Peyer's patch (tissue), 4 donors: ENCODE data around the gene GGA1. TPM values are rescaled to one million over a fixed set of nuclear protein-coding genes. Genes with fewer than 3 reads are reported as not detected.
A peak's percentile ranks its signal among the peaks of the same experiment; 100 is the strongest.
"Not testable (repeated sequence)": the region's sequence is repeated elsewhere in the genome, so short reads cannot be mapped to it uniquely, and the experiment has no call there.

Experiments
- DNase-seq, 3 donors: peaks; one replicate each; pipeline ENCODE4 v3.0.0-alpha.2; 2017 to 2019
- H3K27ac ChIP-seq, 4 donors: fragments of 200-600 bp; sonication (generic); one replicate each; pipeline ENCODE4 v1.5.1; 2016 to 2019
- H3K27me3 ChIP-seq, 2 donors: fragments of 200-600 bp; sonication (generic); one replicate each; pipeline ENCODE4 v1.5.1; 2019
- H3K36me3 ChIP-seq, 3 donors: fragments of 200-600 bp; sonication (generic); one replicate each; pipeline ENCODE4 v1.5.1; 2016 to 2019
- H3K4me1 ChIP-seq, 4 donors: fragments of 200-600 bp; sonication (generic); one replicate each; pipeline ENCODE4 v1.5.1; 2016 to 2019
- H3K4me3 ChIP-seq, 4 donors: fragments of 200-600 bp; sonication (generic); 1 replicate in 3 of 4; 2 replicates in 1 of 4; pipeline ENCODE4 v1.5.1; 2016 to 2019; ENCODE audit warnings: mild to moderate bottlenecking in 1 of 4
- H3K9me3 ChIP-seq, 4 donors: fragments of 200-600 bp; sonication (generic); one replicate each; pipeline ENCODE4 v1.5.1; 2016 to 2019; ENCODE audit warnings: mild to moderate bottlenecking in 1 of 4
- POLR2A ChIP-seq, 2 donors: fragments of 450-650 bp; IDR thresholded peaks; one replicate each; pipeline ENCODE4 v1.5.1; 2017; ENCODE audit warnings: antibody characterized with exemption in 2 of 2, mild to moderate bottlenecking in 2 of 2, moderate library complexity in 2 of 2
- total RNA-seq, 4 donors: library from RNA; depleted of rRNA; stranded (reverse); fragments of >200 nt; gene quantifications; one replicate each; pipeline ENCODE4 v1.1.0, GENCODE V29; 2016
- TF ChIP-seq, protein P1 (sequence below), 6 experiments: fragments of 450-650 bp in 4 of 6; fragments of 200-600 bp in 2 of 6; sonication (generic) in 1 of 6; IDR thresholded peaks; one replicate each; pipeline ENCODE4 v1.5.1; 2017 to 2019; ENCODE audit warnings: antibody characterized with exemption in 6 of 6, mild to moderate bottlenecking in 3 of 6, moderate library complexity in 1 of 6

GGA1 gene
- total RNA-seq, 4 donors from 2014 or later, result 67.1 to 189 (median 117) TPM

DNA sequence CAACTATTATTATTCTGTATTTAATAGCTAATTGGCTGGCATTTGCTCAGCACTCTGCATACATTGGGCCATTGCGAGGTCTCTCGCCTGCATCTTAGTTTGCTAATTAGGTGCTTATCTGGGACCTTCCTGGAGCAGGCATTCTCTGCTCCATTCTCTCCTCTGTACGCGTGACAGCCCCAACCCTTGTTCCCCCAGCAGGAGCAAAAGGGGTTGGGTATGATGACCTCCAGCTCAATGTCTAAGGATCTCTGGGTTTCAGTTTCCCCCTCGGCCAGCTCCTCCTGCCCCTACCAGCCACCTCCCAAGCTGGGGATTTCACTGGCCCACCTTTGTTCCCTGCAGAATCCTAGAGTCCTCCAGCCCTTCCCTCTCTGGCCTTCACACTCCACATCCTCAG lies 19.0 kb upstream of the GGA1 start:
- no peak overlapping the region for H3K4me3 ChIP-seq
- no peak for DNase-seq
- H3K4me1 ChIP-seq, result peaks cover 0 to 24% (median 0%) of the 10 kb centered on the region in 4 donors
- no peaks in the 10 kb centered on the region for H3K36me3 ChIP-seq
- H3K27me3 ChIP-seq, result no peaks in the 10 kb centered on the region
- TF ChIP-seq, protein P1, sequence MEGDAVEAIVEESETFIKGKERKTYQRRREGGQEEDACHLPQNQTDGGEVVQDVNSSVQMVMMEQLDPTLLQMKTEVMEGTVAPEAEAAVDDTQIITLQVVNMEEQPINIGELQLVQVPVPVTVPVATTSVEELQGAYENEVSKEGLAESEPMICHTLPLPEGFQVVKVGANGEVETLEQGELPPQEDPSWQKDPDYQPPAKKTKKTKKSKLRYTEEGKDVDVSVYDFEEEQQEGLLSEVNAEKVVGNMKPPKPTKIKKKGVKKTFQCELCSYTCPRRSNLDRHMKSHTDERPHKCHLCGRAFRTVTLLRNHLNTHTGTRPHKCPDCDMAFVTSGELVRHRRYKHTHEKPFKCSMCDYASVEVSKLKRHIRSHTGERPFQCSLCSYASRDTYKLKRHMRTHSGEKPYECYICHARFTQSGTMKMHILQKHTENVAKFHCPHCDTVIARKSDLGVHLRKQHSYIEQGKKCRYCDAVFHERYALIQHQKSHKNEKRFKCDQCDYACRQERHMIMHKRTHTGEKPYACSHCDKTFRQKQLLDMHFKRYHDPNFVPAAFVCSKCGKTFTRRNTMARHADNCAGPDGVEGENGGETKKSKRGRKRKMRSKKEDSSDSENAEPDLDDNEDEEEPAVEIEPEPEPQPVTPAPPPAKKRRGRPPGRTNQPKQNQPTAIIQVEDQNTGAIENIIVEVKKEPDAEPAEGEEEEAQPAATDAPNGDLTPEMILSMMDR (IDR thresholded peaks at IDR 0.05), result no peak
- no peak for TF ChIP-seq POLR2A (IDR thresholded peaks at IDR 0.05)
- no peaks in the 10 kb centered on the region for H3K9me3 ChIP-seq
- H3K27ac ChIP-seq, result peak overlapping the region; percentile 42 to 68 (median 46)

DNA sequence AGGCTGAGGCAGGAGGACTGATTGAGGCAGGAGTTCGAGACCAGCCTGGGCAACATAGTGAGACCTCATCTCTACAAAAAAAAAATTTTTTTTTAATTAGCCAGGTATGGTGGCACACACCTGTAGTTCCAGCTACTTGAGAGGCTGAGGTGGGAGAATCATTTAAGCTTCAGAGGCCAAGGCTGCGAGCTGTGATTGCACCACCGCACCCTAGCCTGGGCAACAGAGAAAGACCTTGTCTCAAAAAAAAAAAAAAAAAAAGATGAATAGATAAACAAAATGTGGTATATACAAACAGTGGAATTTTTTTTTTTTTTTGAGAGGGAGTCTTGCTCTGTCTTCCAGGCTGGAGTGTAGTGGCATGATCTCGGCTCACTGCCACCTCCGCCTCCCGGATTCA lies 17.6 kb upstream of the GGA1 start:
- H3K4me3 ChIP-seq, result not testable (repeated sequence)
- peak overlapping the region in 3 of 4 donors; percentile 3 to 42 (median 25) for H3K27ac ChIP-seq
- peaks cover 0 to 24% (median 0%) of the 10 kb centered on the region in 4 donors for H3K4me1 ChIP-seq

GRCh38 chr22:37591823-37592404 lies 16.7 kb upstream of the GGA1 start:
- no peaks in the 10 kb centered on the region for H3K36me3 ChIP-seq
- peaks cover 0 to 24% (median 0%) of the 10 kb centered on the region in 4 donors for H3K4me1 ChIP-seq
- no peaks in the 10 kb centered on the region for H3K27me3 ChIP-seq
- H3K9me3 ChIP-seq, result no peaks in the 10 kb centered on the region
- DNase-seq, result no peak
- no peak overlapping the region for H3K4me3 ChIP-seq
- H3K27ac ChIP-seq, result peak overlapping the region in 2 of 4 donors; percentile 28 to 36
- TF ChIP-seq POLR2A (IDR thresholded peaks at IDR 0.05), result no peak
- TF ChIP-seq, protein P1 (IDR thresholded peaks at IDR 0.05), result no peak

More for the DNA sequence above, 17.6 kb upstream of the GGA1 start:
- H3K9me3 ChIP-seq, H3K36me3 ChIP-seq, DNase-seq, H3K27me3 ChIP-seq: not testable (repeated sequence)

GRCh38 chr22:37594237-37594636 lies 14.4 kb upstream of the GGA1 start:
- Histone ChIP-seq H3K27me3 (no peaks in the 10 kb centered on the region), H3K4me3 (no peak overlapping the region), H3K27ac (no peak overlapping the region), H3K9me3 (no peaks in the 10 kb centered on the region), H3K4me1 (peaks cover 0 to 19% (median 0%) of the 10 kb centered on the region in 4 donors), H3K36me3 (no peaks in the 10 kb centered on the region)
- TF ChIP-seq POLR2A (IDR thresholded peaks at IDR 0.05), result no peak
- TF ChIP-seq, protein P1 (IDR thresholded peaks at IDR 0.05), result no peak
- no peak for DNase-seq

GRCh38 chr22:37599153-37599552 lies 9.5 kb upstream of the GGA1 start:
- H3K27ac ChIP-seq, result peak overlapping the region in 2 of 4 donors; percentile 58 to 73
- TF ChIP-seq POLR2A (IDR thresholded peaks at IDR 0.05), result peak in 1 of 2 donors; percentile 25
- TF ChIP-seq, protein P1 (IDR thresholded peaks at IDR 0.05), result no peak
- H3K9me3 ChIP-seq, result no peaks in the 10 kb centered on the region
- peaks cover 0 to 10% (median 0%) of the 10 kb centered on the region in 4 donors for H3K4me1 ChIP-seq
- no peaks in the 10 kb centered on the region for H3K36me3 ChIP-seq
- no peak overlapping the region for H3K4me3 ChIP-seq
- H3K27me3 ChIP-seq, result no peaks in the 10 kb centered on the region
- peak in 2 of 3 donors; percentile 72 to 79 for DNase-seq

GRCh38 chr22:37601203-37601539 lies 7.5 kb upstream of the GGA1 start:
- Histone ChIP-seq H3K36me3 (no peaks in the 10 kb centered on the region), H3K27me3 (no peaks in the 10 kb centered on the region), H3K4me1 (peaks cover 0 to 10% (median 0%) of the 10 kb centered on the region in 4 donors), H3K4me3 (peak overlapping the region in 2 of 4 donors; percentile 1 to 8), H3K27ac (peak overlapping the region in 3 of 4 donors; percentile 63 to 77 (median 76)), H3K9me3 (no peaks in the 10 kb centered on the region)
- TF ChIP-seq POLR2A (IDR thresholded peaks at IDR 0.05), result no peak
- TF ChIP-seq, protein P1 (IDR thresholded peaks at IDR 0.05), result no peak
- no peak for DNase-seq
